Colonic mucosa (tissue), 4 donors: ENCODE measurements around the gene NDUFS7. TPM values are rescaled to one million over a fixed set of nuclear protein-coding genes. Genes with fewer than 3 reads are reported as not detected.

Experiments used
- DNase-seq: peaks from one replicate; pipeline ENCODE4 v3.0.0-alpha.2; 2020
- H3K27ac ChIP-seq: fragments of 200-600 bp; one replicate; pipeline ENCODE4 v1.8.0; 2021
- H3K27me3 ChIP-seq: fragments of 200-600 bp; one replicate; pipeline ENCODE4 v1.8.0; 2021
- H3K36me3 ChIP-seq: fragments of 200-600 bp; one replicate; pipeline ENCODE4 v1.8.0; 2021
- H3K4me1 ChIP-seq: fragments of 200-600 bp; one replicate; pipeline ENCODE4 v1.8.0; 2021; ENCODE audit warnings: mild to moderate bottlenecking
- H3K4me3 ChIP-seq: fragments of 200-600 bp; one replicate; pipeline ENCODE4 v1.8.0; 2021
- H3K9ac ChIP-seq, 2 donors: one replicate each; pipeline ENCODE4 v1.7.0; 2013; ENCODE audit warnings: control low read depth in 2 of 2, low read depth in 2 of 2, low read length in 2 of 2
- H3K9me3 ChIP-seq: fragments of 200-600 bp; one replicate; pipeline ENCODE4 v1.8.0; 2021
- intact Hi-C: fragments of 100-400 bp; cut with DNase I; formaldehyde crosslinking; loops from one replicate; pipeline ENCODE4 v1.14.1; 2022
- total RNA-seq, 2 donors: library from RNA; stranded (reverse); fragmentation: NEBNext Ultra II Directional in 1 of 2; extraction: Animal tissue kit (Norgen Biotek cat#: 25700) in 1 of 2; gene quantifications; one replicate each; pipeline ENCODE4 v1.2.1, GENCODE V29; 2021
- TF ChIP-seq, protein P1 (sequence below): fragments of 200-600 bp; IDR thresholded peaks from one replicate; pipeline ENCODE4 v1.8.0; 2022; ENCODE audit warnings: antibody characterized with exemption, mild to moderate bottlenecking
- donor health status: healthy.
- donor health status: DM: no; HTN: no; CAD: no.
- donor health status: DM: no; HTN: no; CAD: no.

NDUFS7 gene
- total RNA-seq, 2 donors from 2014 or later: 192 to 244 TPM

DNA sequence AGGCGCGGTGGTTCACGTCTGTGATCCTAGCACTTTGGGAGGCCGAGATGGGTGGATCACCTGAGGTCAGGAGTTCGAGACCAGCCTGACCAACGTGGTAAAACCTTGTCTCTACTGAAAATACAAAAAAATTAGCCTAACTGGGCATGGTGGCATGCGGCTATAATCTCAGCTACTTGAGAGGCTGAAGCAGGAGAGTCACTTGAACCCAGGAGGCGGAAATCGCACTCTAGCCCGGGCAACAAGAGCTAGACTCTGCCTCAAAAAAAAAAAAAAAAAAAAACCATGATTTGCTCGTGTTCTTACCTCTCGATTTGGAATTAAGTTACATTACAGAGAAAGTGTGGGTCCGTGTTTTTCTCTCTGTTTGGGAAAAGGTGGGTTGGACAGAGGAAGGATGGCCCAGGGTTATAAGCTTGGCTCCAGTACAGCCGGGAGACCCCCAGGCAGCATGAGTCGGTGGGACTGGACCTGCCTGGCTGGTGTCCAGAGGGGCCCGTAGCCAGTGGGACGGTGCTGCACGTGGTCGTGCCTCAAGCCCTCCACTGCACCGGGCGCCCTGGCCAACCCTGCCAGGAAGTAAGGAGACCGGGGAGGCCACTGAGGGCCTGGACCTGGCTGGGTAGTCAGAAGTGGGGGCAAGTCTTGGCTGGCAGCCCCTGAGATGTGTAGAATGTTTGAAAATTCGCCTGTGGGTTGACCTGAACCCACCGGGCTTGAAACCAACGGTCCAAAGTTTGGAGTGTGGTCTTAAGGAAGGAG is 58.2 kb downstream of the NDUFS7 start:
- no peak overlapping the region for H3K9ac ChIP-seq
- DNase-seq: no peak
- H3K9me3 ChIP-seq: no peaks in the 10 kb centered on the region
- peaks cover 18% of the 10 kb centered on the region for H3K4me1 ChIP-seq
- intact Hi-C loops: no loop called here
- TF ChIP-seq, protein P1, sequence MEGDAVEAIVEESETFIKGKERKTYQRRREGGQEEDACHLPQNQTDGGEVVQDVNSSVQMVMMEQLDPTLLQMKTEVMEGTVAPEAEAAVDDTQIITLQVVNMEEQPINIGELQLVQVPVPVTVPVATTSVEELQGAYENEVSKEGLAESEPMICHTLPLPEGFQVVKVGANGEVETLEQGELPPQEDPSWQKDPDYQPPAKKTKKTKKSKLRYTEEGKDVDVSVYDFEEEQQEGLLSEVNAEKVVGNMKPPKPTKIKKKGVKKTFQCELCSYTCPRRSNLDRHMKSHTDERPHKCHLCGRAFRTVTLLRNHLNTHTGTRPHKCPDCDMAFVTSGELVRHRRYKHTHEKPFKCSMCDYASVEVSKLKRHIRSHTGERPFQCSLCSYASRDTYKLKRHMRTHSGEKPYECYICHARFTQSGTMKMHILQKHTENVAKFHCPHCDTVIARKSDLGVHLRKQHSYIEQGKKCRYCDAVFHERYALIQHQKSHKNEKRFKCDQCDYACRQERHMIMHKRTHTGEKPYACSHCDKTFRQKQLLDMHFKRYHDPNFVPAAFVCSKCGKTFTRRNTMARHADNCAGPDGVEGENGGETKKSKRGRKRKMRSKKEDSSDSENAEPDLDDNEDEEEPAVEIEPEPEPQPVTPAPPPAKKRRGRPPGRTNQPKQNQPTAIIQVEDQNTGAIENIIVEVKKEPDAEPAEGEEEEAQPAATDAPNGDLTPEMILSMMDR: no peak
- H3K27me3 ChIP-seq: peaks cover 15% of the 10 kb centered on the region
- no peak overlapping the region for H3K27ac ChIP-seq
- peaks cover 17% of the 10 kb centered on the region for H3K36me3 ChIP-seq
- no peak overlapping the region for H3K4me3 ChIP-seq

Other genes starting within 250 kb of the NDUFS7 start
- 10 to 100 TPM; 65.5 to 77.1 TPM for gene SBNO2, start 209.6 kb upstream of the NDUFS7 start, total RNA-seq
- 100 to 1,000 TPM in 1 of 2 donors, 10 to 100 TPM in 1; 76.3 to 103 TPM for gene STK11, start 178.1 kb upstream of the NDUFS7 start, total RNA-seq
- gene CBARP, start 145.9 kb upstream of the NDUFS7 start, total RNA-seq: under 1 TPM; 0.22 to 0.48 TPM
- gene ATP5F1D, start 142.2 kb upstream of the NDUFS7 start, total RNA-seq: 100 to 1,000 TPM; 359 to 627 TPM
- gene MIDN, start 135.3 kb upstream of the NDUFS7 start, total RNA-seq: 100 to 1,000 TPM; 172 to 177 TPM
- 100 to 1,000 TPM; 163 to 179 TPM for gene CIRBP, start 114.6 kb upstream of the NDUFS7 start, total RNA-seq
- 100 to 1,000 TPM in 1 of 2 donors, 10 to 100 TPM in 1; 41.8 to 114 TPM for gene FAM174C, start 108.4 kb upstream of the NDUFS7 start, total RNA-seq
- gene EFNA2, start 98.0 kb upstream of the NDUFS7 start, total RNA-seq: 10 to 100 TPM; 72.8 to 86.1 TPM
- 1 to 10 TPM; 3.3 to 3.7 TPM for gene GAMT, start 17.6 kb downstream of the NDUFS7 start, total RNA-seq
- 100 to 1,000 TPM in 1 of 2 donors, 10 to 100 TPM in 1; 92.9 to 210 TPM for gene DAZAP1, start 23.7 kb downstream of the NDUFS7 start, total RNA-seq
- 1,000 to 10,000 TPM; 1,055 to 1,445 TPM for gene RPS15, start 54.5 kb downstream of the NDUFS7 start, total RNA-seq
- under 1 TPM; 0.05 to 0.42 TPM for gene APC2, start 66.2 kb downstream of the NDUFS7 start, total RNA-seq
- 10 to 100 TPM; 27.3 to 46.9 TPM for gene C19orf25, start 95.3 kb downstream of the NDUFS7 start, total RNA-seq
- gene PCSK4, start 106.4 kb downstream of the NDUFS7 start, total RNA-seq: 1 to 10 TPM; 4.1 to 5.8 TPM
- gene REEP6, start 107.3 kb downstream of the NDUFS7 start, total RNA-seq: 1 to 10 TPM; 5.0 to 6.4 TPM
- 1 to 10 TPM; 2.2 to 7.3 TPM for gene ADAMTSL5, start 129.1 kb downstream of the NDUFS7 start, total RNA-seq
- not detected for gene PLK5, start 140.2 kb downstream of the NDUFS7 start, total RNA-seq
- gene MEX3D, start 184.4 kb downstream of the NDUFS7 start, total RNA-seq: 10 to 100 TPM; 31.9 to 54.3 TPM
- 100 to 1,000 TPM in 1 of 2 donors, 10 to 100 TPM in 1; 44.9 to 109 TPM for gene MBD3, start 209.0 kb downstream of the NDUFS7 start, total RNA-seq
- 100 to 1,000 TPM; 325 to 336 TPM for gene UQCR11, start 221.6 kb downstream of the NDUFS7 start, total RNA-seq